Measurements from ENCODE around the gene EVA1C.
"Not testable (repeated sequence)": the region's sequence is repeated elsewhere in the genome, so short reads cannot be mapped to it uniquely, and the experiment has no call there.

EVA1C gene, protein sequence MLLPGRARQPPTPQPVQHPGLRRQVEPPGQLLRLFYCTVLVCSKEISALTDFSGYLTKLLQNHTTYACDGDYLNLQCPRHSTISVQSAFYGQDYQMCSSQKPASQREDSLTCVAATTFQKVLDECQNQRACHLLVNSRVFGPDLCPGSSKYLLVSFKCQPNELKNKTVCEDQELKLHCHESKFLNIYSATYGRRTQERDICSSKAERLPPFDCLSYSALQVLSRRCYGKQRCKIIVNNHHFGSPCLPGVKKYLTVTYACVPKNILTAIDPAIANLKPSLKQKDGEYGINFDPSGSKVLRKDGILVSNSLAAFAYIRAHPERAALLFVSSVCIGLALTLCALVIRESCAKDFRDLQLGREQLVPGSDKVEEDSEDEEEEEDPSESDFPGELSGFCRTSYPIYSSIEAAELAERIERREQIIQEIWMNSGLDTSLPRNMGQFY

DNA sequence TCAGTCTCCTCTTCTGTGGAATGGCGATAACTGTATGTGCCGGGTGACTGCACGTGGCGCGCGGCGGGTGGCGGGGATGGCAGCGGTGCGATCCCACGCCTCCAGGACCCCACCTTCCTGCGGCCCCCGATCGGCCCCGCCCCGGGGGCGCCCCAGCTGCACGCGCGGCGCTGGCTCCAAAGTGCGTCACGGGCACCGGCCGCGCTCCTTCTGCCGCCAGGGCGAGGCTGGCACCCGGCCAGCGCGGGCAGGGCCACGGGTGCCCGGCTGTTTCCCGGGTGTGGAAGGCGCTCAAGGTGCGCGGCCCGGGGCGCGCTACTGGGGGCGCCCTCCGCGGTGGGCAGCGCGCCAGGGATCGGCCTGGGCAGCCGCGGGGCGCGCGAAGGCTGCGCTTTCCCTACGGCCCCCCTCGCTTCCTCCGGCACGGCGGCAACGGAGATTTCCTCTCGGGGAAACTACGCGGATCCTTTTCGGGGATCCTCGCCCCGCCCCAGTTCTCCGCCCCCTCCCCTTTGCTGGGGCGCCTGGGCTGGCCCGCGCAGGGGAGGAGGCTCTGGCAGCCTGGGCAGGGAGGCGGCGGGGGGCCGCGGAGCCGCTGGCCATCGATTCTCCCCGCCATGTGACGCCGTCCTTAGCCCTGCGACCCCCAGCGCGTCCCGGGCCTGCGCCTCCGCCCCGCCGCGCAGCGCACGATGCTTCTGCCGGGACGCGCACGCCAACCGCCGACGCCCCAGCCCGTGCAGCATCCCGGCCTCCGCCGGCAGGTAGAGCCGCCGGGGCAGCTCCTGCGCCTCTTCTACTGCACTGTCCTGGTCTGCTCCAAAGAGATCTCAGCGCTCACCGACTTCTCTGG lies at the start of gene EVA1C:
TSS of gene EVA1C (plus strand) at position 545 of the 853 bp plus-strand sequence. CDS start at position 693, 148 bp downstream.
- DNase-seq: peak in 1 of 2 donors; percentile 63

DNA sequence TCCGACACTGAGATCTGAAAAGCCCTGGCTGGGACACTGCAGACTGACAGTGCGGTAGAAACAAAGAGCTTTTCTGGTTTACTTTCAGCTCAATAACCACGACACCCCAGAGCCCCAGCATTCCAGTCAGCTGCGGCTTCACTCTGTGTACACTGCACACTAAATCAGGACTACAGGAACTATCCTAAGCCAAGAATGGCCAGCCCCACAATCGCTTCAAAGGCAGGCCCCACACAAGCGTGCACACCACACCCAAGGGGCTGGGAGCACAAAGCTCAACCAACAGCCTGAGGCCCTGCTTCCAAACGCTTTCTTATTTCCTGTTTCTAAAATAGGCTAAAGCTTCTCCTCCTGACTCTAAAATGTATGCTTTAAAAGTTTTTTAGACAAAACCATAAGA lies 48.1 kb upstream of the EVA1C start:
- peak in 1 of 2 donors; percentile 15 for DNase-seq

DNA sequence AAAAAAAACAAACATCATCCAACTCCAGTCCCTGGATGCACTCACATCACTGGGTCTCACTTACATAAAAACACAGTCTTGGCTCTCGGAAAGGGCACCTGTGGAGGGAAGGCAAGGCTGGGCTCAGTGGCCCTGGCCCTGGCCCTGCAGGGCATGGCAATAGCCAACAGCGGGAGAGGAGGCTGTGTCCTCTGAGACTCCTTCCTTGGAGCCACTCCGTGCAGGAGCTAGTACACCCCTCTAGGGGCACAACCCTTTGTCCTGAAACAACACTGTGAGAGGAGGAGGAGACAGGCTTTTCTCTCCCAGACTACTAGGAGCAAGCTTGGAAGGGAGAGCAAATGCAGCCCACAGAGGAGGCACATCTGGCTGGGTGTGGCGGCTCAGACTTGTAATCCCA lies 47.7 kb upstream of the EVA1C start:
- no peak for DNase-seq

DNA sequence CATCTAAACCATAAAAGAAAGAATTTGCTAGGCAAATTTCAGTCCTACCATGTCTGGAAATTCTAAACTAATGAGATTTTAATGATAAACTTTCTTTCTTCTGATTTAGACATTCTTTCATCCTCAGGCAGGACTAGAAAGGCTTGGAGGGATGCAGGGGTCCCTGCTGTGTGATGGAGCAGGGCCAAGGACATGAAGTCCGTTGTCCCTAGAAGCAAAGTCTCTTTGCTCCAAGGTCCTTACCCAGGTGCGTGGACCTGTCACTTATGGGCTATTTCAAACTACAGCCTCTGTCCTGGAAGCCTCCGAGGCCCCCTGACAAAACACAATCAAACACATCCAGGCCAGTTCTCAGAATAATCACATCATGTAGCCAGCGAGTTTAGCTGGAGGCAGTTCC lies 46.3 kb upstream of the EVA1C start:
- DNase-seq: no peak

DNA sequence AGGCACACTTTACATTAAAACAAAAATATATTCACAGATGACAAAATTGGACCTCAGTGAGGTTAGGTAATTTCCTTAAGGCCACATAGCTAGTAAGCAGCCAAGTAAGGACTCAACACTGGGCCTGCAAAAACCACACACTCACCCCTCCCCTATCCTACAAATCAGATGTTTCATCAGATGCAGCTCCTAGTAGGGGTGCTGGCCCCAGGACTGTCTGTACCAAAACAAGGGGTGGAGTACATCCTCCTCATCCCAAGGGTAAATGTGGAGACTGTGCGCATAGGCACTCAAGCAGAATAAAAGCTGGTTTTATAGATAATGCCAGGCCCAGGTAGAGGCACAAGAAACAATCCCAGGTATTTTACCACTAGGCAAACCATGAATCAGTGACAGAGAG lies 45.3 kb upstream of the EVA1C start:
- no peak for DNase-seq

DNA sequence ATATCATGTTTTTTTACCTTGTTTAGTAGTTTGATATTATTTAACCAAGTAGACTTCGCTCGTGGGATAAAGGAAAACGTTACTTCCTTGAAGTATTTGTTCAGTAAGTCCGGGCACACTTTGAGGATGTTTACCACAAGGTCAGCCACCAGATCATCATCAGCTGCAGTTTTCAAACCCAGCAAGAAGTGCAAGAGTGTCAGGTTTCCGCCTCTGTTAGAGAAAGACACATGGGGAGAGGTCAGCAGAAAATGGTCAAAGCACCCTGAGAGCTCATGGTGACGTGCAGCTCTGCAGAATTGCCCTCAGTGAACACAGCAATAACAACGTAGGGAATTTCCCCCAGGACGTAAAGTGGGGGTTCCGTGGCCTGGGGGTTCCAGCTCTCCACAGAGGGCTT lies 44.1 kb upstream of the EVA1C start:
- DNase-seq: no peak

DNA sequence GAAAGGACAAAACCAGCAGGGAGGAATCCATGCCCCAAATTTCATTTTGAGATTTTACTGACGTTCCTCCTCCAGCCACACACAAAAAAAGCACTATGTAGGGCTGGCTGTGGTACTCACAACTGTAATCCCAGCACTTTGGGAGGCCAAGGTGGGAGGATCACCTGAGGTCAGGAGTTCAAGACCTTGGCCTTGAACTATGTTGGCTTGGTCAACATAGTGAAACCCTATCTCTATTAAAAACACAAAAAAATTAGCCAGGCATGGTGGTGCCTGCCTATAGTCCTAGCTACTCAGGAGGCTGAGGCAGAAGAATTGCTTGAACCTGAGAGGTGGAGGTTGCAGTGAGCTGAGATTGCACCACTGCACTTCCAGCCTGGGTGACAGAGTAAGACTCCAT lies 43.5 kb upstream of the EVA1C start:
- DNase-seq: not testable (repeated sequence)

DNA sequence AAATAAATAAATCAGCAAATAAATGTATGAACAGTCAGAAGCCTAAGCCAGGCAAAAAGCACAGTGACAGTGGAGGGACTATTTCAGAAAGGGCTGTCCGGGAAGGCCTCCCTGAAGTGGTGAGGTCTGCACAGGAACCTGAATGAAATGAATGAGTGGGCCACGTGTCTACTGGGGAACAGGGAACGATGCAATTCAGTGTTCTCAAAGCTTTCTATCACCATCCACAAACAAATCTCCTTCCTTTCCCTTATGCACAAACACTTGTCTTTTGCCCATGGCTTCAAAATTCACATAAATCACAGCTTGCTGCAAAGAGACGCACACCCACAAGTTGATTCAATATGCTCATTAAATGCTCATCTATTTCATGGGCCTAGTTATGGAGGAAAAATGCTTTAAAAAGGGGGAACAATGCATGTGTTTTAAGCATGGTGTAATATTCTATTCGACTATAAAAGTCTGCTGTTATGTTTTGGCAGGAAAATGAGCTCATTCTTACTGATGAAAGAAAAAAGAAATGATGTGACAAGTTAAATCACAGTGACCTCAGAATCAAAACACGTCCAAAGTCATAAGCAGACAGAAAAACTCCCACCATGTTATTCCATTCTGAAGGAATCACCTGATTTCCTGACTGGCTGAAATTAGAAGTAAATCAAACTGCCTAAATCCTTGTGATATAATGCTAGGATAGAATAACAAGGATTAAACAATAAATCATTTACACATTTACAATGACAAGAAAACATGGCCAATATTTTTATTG lies 41.3 kb upstream of the EVA1C start:
- DNase-seq: no peak

DNA sequence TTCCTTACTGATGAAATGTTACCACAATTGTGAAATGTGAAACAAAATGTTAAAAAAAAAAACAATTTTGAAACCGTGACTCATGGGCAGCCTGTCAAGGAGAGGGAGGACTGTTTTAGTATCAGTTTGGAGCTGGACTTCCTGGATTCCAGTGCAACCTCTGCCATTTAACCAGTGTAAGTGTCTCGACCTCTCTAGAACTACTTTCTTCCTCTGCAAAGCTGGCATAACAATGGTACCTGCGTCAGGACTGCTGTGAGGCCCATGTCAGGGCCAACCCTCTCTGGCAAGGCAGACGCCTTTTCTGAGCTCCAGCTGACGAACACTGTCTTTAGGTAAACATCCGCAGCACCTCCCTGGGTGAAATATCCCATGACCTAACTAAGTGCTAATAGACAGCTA lies 40.6 kb upstream of the EVA1C start:
- DNase-seq: no peak

DNA sequence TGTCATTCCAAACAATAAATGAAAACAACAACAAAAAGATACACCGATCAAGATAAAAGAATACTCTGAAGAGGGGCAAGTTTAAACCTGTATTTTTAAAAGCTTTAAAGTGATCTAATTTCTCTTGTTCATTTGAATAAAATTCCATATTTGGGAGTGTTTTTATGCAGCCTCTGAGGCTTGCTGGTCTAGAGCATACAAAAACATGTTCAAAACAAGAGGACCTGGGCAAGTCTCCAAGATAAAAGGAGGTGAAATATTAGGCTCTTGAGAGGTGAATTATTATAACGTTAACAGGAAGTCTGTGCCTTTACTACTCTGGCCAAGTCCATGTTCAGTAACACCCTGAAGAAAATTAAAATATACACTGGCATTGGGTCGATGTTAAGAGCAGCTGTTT lies 39.8 kb upstream of the EVA1C start:
- no peak for DNase-seq

DNA sequence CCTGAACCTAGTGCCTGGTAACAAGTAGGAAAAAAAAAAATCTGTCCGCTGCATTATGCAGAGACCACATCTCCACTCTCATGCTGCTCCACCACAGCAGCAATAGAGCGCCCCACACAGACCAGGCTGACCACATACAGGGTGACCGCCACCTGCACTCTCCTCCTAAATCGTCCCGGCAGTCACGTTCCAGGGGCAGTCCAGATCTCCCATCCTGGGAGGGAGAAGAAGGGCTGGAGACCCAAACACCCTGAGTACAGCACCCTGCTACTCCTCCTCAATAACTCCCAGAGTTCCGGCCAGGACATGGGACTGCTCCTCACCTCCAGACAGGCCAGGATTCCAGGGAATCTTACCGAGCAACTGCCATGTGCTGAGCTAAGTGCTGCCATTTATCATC lies 35.0 kb upstream of the EVA1C start:
- no peak for DNase-seq

DNA sequence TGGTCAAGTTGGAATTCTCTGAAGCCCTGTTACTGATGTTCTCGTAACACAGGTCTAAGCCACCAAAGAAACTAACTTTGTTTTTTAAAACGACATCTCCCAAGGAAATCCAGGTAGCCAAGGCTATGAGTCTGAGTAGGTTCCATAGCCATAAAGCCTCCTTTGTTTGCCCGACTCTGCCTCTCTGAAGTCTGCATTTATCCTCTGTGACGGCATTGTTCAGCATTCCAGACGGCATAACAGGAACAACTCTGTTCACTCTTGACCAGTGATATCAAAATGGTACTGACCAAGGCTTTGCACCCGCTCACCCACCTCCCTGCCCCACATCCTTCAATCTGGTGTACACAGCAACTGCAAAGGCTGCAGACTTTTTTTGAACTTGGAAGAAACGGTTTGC lies 34.5 kb upstream of the EVA1C start:
- DNase-seq: no peak

DNA sequence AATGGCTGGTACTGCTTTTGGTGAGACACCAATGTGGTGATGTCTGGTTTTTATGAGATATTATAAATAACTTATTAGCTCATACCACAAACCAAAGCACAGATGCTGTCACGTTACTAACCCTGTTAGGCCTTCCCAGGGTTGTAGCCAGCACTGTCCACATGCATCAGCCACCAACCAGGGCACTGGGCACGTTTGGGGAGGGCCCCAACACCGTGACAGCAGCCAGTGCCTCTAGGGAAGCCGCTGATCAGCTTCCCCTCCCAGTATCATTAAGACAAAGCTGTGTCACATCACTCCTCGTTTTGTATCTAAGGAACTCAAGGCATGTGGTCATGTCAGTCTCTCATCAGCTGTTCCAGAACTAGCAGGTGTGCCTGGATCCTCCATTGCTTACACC lies 33.5 kb upstream of the EVA1C start:
- DNase-seq: no peak

DNA sequence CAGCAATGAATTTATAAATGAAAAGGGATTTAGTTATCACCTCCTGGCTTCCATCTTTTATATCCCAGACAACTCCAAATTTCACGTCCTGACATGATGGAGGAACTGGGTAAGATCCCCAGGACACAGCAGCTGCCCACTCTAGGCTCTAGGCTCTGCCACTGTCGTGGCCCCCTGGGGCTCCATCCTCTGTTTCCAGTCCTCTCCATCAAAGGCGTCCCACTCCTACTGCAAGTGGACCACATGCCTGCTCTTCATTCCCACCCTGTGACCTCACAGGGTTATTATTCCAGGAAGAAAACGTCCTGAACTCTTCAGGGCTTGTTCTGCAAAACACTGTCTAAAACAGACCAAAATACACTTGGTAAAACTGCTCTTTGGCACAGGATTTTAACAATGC lies 31.6 kb upstream of the EVA1C start:
- no peak for DNase-seq

DNA sequence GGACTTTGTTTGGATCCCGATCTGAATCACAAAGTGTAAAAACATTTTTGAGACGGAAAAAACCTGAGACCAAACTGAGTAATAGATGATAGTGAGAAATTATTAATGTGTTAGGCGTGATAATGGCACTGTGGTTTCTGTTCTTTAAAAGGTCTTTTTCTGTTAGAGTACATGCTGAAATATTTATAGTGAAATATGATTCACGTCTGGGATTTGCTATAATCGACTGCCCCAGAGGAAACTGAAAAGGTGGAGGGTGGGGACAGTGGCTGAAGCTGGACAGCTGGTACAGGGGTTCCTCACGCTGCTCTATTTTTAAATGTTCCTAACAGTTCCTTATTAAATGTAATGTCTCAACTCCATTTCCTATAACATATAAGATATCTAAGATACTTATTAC lies 30.9 kb upstream of the EVA1C start:
- DNase-seq: no peak

DNA sequence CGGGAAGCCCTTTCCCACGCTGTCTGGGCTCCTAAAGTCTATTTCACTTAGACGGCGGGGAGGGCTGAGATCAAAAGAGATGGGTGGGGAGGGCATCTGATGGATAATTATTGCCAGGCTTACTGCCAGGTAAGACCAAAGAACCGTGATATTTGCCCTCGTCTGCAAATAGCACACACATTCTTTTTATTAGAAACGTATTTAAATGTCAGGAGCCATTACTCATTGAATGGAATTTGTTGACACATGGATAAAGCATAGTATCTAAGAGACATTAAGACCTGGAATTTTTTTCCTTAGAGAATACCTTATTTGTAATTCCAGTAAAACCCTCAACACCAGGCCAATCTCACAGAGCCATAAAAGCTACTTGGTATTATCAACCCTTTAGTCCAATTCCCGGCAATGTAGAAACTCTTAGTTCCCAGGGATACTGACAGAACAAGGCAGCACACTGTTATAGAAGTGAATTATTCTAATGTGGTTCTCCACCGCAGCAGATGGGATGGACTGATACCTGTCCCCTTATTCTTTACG lies 30.3 kb upstream of the EVA1C start:
- DNase-seq: no peak

DNA sequence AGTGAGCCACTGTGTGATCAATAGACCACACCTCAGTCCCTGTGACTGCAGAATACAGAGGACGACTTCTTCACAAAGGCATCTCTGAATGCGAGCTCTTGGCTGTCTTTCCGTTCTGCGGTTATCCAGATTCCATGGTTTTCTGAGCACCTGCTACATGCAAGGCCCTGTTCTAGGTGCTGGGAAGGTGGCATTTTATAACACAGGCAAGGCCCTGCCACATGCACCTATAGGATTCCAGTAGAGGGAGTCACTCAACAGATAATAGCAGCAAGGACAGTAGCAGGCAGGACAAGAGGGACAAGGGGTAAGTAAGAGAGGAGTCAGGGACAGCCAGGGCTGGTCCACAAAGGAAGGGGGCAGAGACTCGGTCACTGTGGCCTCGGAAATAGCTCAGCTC lies 28.7 kb upstream of the EVA1C start:
- DNase-seq: no peak

DNA sequence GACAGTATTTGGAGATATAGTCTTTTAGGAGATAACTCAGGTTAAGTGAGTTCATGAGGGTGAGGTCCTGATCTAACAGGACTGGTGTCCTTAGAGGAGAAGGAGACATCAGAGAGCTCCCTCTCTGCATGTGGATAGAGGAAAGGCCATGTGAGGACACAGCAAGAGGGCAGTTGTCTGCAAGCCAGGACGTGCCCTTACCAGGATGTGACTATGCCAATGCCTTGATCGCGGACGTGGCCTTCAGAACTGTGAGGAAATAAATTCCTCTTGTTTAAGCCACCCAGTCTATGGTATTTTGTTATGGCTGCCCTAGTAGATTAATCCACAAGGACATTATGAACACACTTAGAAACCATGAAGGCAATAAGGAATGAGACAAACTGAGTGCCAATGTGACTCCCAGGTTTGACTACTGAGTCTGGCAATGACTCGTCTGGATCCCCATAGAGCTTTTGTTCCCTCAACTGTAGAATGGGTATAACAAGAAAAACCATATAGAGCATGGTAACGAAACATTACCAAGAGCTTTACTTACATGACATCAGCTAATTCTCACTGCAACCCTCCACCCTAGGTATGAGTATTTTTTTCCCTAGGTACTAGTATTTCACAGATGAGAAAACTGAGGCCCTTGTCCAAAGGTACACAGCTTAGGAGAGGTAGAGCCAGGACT lies 26.2 kb upstream of the EVA1C start:
- DNase-seq: no peak

DNA sequence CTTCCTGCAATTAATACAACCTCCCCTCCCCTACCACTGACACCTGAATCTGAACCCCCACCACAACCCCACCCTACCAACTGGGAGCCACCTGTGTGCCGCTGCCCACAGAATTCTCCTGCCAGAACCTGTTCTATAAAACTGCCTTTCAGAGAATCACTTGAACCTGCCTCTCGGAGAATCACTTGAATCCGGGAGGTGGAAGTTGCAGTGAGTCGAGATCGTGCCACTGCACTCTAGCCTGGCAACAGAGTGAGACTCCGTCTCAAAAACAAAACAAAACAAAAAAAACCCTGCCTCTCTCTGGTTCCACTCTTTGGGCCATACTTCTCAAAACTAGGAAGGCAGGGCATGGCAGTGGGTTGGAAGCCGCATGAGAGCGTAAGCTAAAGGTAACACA lies 25.4 kb upstream of the EVA1C start:
- no peak for DNase-seq

DNA sequence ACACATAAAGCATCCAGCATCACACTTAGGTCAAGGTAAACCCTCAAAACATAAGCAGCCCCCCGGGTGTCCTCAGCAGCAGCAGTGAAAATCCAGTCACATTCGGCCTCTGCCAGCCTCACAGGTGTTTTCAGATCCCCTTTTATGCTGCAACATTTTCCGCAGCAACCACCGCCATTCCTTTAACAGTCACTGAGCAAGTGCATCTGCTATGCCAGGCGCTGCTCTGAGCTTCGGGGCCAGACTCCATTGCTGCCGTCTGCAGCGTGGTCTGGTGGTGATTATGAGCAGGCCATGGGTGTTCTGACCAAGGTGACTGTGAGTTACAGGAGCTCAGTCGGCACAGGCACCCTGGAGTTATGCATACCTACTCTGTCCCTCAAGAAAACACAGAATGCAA lies 24.2 kb upstream of the EVA1C start:
- no peak for DNase-seq

DNA sequence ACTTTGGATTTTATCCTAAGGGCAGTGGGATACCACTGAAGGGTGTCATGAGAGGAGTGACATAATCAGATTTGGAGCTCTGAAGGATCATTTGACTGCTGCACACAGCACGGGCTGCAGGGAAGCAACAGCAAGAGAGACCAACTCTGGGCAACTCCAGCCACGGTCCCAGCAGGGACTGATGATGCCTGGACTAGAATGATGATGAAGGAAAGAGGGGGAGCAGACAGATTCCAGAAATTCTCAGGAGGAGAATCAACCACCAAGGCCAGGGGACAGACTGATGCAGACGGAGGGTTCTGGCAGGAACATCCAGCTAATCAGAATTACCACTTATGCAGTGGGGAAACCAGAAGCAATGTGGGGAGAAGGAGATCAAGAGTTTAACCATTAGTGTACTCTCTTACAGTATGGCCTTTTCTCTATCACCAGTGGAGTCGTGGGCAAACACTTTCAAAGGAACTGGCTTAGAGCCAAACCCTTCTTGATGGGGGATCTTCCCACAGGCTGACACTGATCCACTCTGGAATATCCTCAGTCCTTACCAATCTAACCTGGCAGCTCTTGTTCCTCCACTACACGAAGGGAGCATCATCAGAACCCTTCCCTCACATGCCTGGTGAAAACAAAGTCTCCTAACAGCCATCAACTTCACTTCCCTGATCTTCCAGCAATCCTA lies 23.0 kb upstream of the EVA1C start:
- DNase-seq: no peak

Data from hippocampal formation (tissue), 2 donors.